Stimulated activated CD8-positive, alpha-beta memory T cell treated with anti-CD3 and anti-CD28 coated beads, Interleukin-4, amount 100 ng/mL, for 48 hours (primary cell): ENCODE data around the gene SGCA.

Source experiments
- DNase-seq: peaks from one replicate; pipeline ENCODE4 v3.0.0-alpha.2; 2020

Gene SGCA

GRCh38 chr17:50184064-50184463 lies 18.3 kb downstream of the SGCA start:
- no peak for DNase-seq

GRCh38 chr17:50184611-50185398 lies 19.0 kb downstream of the SGCA start:
- no peak for DNase-seq

- DNase-seq, result no peak
These were observed 20.0 kb downstream of the SGCA start for GRCh38 chr17:50185631-50186471.

- no peak for DNase-seq
These were observed 21.0 kb downstream of the SGCA start for GRCh38 chr17:50186661-50187393.

GRCh38 chr17:50187394-50187725 lies 21.6 kb downstream of the SGCA start:
- no peak for DNase-seq

GRCh38 chr17:50187751-50188530 lies 22.1 kb downstream of the SGCA start:
- no peak for DNase-seq

- no peak for DNase-seq
These were observed 22.7 kb downstream of the SGCA start for GRCh38 chr17:50188531-50188920.

- DNase-seq, result no peak
These were observed 23.2 kb downstream of the SGCA start for GRCh38 chr17:50188921-50189549.

- no peak for DNase-seq
These were observed 23.9 kb downstream of the SGCA start for GRCh38 chr17:50189550-50190292.

GRCh38 chr17:50190293-50190602 lies 24.4 kb downstream of the SGCA start:
- DNase-seq, result no peak

GRCh38 chr17:50190603-50191358 lies 25.0 kb downstream of the SGCA start:
- DNase-seq, result no peak

- no peak for DNase-seq
These were observed 25.7 kb downstream of the SGCA start for GRCh38 chr17:50191359-50192143.

- DNase-seq, result no peak
These were observed 26.4 kb downstream of the SGCA start for GRCh38 chr17:50192144-50192617.

GRCh38 chr17:50192618-50193291 lies 26.9 kb downstream of the SGCA start:
- no peak for DNase-seq

GRCh38 chr17:50194140-50194933 lies 28.5 kb downstream of the SGCA start:
- DNase-seq, result no peak

- no peak for DNase-seq
These were observed 29.4 kb downstream of the SGCA start for GRCh38 chr17:50194934-50195865.

GRCh38 chr17:50196036-50196435 lies 30.2 kb downstream of the SGCA start:
- no peak for DNase-seq
